ENCODE results near the gene NREP. TPM values are rescaled to one million over a fixed set of nuclear protein-coding genes. Genes with fewer than 3 reads are reported as not detected.

Gene NREP
- total RNA-seq, 1 donor from 2014 or later = 465 TPM

DNA sequence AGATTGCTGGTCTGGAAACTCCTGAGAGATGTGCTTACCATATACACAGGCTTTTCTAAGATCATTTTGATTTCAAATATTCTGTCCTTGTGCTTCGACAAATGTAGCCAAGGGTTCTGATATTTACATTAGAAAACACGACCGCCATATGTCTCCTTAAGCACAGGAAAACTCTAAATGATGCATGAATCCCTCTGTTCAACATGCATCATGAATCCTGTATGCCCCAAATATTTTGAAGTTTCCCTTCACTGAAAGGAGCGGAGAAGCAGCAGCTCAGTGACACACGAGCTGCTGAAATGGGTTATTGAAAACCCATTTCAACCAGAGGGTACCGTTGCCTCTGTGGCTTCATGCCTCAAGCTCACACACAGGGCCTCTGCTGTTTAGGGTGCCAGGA lies 74.4 kb downstream of the NREP start:
- Histone ChIP-seq H3K9ac (no peak overlapping the region), H3K4me3 (no peak overlapping the region), H3K36me3 (no peaks in the 10 kb centered on the region), H3K4me1 (peaks cover 14% of the 10 kb centered on the region), H3K79me2 (ENCODE audit: low read depth) (no peaks in the 10 kb centered on the region), H3K27ac (no peak overlapping the region), H3K4me2 (no peak overlapping the region), H3K9me3 (ENCODE audit: low read depth) (no peaks in the 10 kb centered on the region), H4K20me1 (ENCODE audit: low read depth) (no peaks in the 10 kb centered on the region), H2AFZ (replicated peaks) (no peak overlapping the region), H3K27me3 (no peaks in the 10 kb centered on the region), H3F3A (ENCODE audit: low read depth) (no peaks in the 10 kb centered on the region)
- no peak for DNase-seq (ENCODE audit: low spot score)
- Mint-ChIP-seq H3K36me3 (no peaks in the 10 kb centered on the region), H3K27me3 (ENCODE audit: insufficient read depth, low read depth) (peaks cover 3% of the 10 kb centered on the region), H3K4me1 (peaks cover 11% of the 10 kb centered on the region), H3K27ac (no peak overlapping the region), H3K9me3 (no peaks in the 10 kb centered on the region), H3K4me3 (no peak overlapping the region)
- TF ChIP-seq EZH2 (IDR thresholded peaks at IDR 0.05) (no peak), EZH2phosphoT487 (IDR thresholded peaks at IDR 0.05) (no peak)
- TF ChIP-seq, protein P1, sequence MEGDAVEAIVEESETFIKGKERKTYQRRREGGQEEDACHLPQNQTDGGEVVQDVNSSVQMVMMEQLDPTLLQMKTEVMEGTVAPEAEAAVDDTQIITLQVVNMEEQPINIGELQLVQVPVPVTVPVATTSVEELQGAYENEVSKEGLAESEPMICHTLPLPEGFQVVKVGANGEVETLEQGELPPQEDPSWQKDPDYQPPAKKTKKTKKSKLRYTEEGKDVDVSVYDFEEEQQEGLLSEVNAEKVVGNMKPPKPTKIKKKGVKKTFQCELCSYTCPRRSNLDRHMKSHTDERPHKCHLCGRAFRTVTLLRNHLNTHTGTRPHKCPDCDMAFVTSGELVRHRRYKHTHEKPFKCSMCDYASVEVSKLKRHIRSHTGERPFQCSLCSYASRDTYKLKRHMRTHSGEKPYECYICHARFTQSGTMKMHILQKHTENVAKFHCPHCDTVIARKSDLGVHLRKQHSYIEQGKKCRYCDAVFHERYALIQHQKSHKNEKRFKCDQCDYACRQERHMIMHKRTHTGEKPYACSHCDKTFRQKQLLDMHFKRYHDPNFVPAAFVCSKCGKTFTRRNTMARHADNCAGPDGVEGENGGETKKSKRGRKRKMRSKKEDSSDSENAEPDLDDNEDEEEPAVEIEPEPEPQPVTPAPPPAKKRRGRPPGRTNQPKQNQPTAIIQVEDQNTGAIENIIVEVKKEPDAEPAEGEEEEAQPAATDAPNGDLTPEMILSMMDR (IDR thresholded peaks at IDR 0.05) = no peak

GRCh38 chr5:111682121-111682520 lies 74.9 kb downstream of the NREP start:
- Histone ChIP-seq H3F3A (ENCODE audit: low read depth) (no peaks in the 10 kb centered on the region), H3K9me3 (ENCODE audit: low read depth) (no peaks in the 10 kb centered on the region), H3K27me3 (no peaks in the 10 kb centered on the region), H3K9ac (no peak overlapping the region), H3K4me1 (peaks cover 15% of the 10 kb centered on the region), H3K79me2 (ENCODE audit: low read depth) (no peaks in the 10 kb centered on the region), H3K4me3 (no peak overlapping the region), H4K20me1 (ENCODE audit: low read depth) (no peaks in the 10 kb centered on the region), H3K4me2 (no peak overlapping the region), H2AFZ (replicated peaks) (no peak overlapping the region), H3K27ac (no peak overlapping the region), H3K36me3 (no peaks in the 10 kb centered on the region)
- no peak for TF ChIP-seq EZH2 (IDR thresholded peaks at IDR 0.05)
- TF ChIP-seq, protein P1 (IDR thresholded peaks at IDR 0.05) = no peak
- TF ChIP-seq EZH2phosphoT487 (IDR thresholded peaks at IDR 0.05) = no peak
- H3K36me3 Mint-ChIP-seq = no peaks in the 10 kb centered on the region
- peaks cover 3% of the 10 kb centered on the region for H3K27me3 Mint-ChIP-seq (ENCODE audit: insufficient read depth, low read depth)
- no peak overlapping the region for H3K4me3 Mint-ChIP-seq
- H3K4me1 Mint-ChIP-seq = peaks cover 11% of the 10 kb centered on the region
- no peak for DNase-seq (ENCODE audit: low spot score)
- H3K27ac Mint-ChIP-seq = no peak overlapping the region
- H3K9me3 Mint-ChIP-seq = no peaks in the 10 kb centered on the region

GRCh38 chr5:111681414-111682120 lies 75.4 kb downstream of the NREP start:
- no peak overlapping the region for H2AFZ ChIP-seq (replicated peaks)
- no peak overlapping the region for H3K4me2 ChIP-seq
- no peak for TF ChIP-seq EZH2phosphoT487 (IDR thresholded peaks at IDR 0.05)
- TF ChIP-seq, protein P1 (IDR thresholded peaks at IDR 0.05) = no peak
- TF ChIP-seq EZH2 (IDR thresholded peaks at IDR 0.05) = no peak
- no peaks in the 10 kb centered on the region for H3K36me3 ChIP-seq
- Mint-ChIP-seq H3K36me3 (no peaks in the 10 kb centered on the region), H3K4me3 (no peak overlapping the region), H3K4me1 (peaks cover 11% of the 10 kb centered on the region), H3K9me3 (no peaks in the 10 kb centered on the region), H3K27ac (no peak overlapping the region), H3K27me3 (ENCODE audit: insufficient read depth, low read depth) (peaks cover 3% of the 10 kb centered on the region)
- no peaks in the 10 kb centered on the region for H3K27me3 ChIP-seq
- H3K9ac ChIP-seq = no peak overlapping the region
- no peak overlapping the region for H3K4me3 ChIP-seq
- peaks cover 15% of the 10 kb centered on the region for H3K4me1 ChIP-seq
- no peak overlapping the region for H3K27ac ChIP-seq
- no peaks in the 10 kb centered on the region for H3F3A ChIP-seq (ENCODE audit: low read depth)
- DNase-seq (ENCODE audit: low spot score) = no peak
- H3K79me2 ChIP-seq (ENCODE audit: low read depth) = no peaks in the 10 kb centered on the region
- H4K20me1 ChIP-seq (ENCODE audit: low read depth) = no peaks in the 10 kb centered on the region
- no peaks in the 10 kb centered on the region for H3K9me3 ChIP-seq (ENCODE audit: low read depth)

Measured in neural progenitor cell (in vitro differentiated cells).